ENCODE data around the gene BTBD2. TPM values are rescaled to one million over a fixed set of nuclear protein-coding genes. Genes with fewer than 3 reads are reported as not detected.

The BTBD2 gene
- total and polyA plus RNA-seq, 7 donors = 31.9 to 82.8 (median 46.2) TPM

DNA sequence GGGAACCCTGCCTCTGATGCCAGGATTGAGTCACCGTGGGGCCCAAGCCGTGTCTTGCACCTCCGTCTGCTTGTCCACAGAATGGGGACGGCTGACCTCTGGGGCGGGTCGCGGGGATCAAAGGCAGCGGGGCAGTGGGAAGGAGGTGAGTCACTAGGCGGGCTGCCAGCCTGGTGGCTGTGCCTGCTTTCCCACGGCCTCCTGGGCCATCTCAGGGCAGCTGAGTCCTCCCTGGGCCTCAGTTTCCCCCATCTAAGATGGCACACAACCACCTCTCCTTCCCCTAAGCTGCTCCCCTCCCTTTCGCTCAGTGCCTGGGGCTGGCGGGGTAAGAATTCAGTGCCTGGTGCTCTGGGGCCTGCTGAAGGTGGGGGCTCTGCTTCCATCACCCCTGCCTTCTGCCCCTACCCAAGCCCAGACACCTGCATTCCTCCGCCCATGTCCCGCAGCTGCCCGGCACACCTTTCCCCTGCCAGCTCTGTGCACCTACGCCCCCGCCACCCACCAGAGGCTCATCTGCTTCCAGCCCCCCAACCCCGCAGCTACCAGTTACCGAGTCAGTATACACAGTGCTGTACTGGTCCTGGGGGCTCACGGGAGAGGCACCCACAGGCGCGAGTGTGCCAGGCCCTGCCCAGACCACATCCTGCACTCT is 32.1 kb upstream of the BTBD2 start:
- intact Hi-C loops (cut with DNase I) = no loop called here
- Histone ChIP-seq H3K27ac (peak overlapping the region; percentile 91 to 99 (median 96)), H3K36me3 (peaks cover 20 to 36% (median 26%) of the 10 kb centered on the region in 4 donors), H3K9me3 (no peaks in the 10 kb centered on the region), H3K4me3 (peak overlapping the region in 2 of 4 donors; percentile 85 to 100), H3K27me3 (no peaks in the 10 kb centered on the region), H3K4me1 (peaks cover 0 to 83% (median 82%) of the 10 kb centered on the region in 4 donors)
- TF ChIP-seq EP300 (IDR thresholded peaks at IDR 0.05) = no peak
- TF ChIP-seq POLR2AphosphoS5 (IDR thresholded peaks at IDR 0.05) = peak in 3 of 4 donors; percentile 31 to 44 (median 43)
- peak; percentile 86 for DNase-seq
- 43 to 70% methylated on average over 22 of the region's 22 CpGs for WGBS, 2 donors

DNA sequence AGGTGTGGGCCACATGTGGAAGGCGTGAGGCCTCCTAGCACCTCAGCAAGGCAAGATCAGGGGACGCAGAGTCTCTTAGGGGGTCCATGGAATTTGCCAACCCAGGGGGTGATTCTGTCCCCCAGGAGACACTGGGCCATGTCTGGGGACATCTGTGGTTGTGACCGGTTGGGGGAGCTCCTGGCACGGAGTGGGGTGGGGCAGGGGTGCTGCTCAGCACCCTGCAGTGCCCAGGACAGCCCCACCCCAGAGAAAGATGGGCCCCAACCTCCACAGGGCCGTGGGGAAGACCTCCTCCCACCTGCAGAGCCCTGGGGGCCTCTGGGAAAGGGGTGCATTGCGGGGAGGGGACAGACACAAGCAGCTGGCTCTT is 31.5 kb upstream of the BTBD2 start:
- H3K4me3 ChIP-seq = no peak overlapping the region
- no peaks in the 10 kb centered on the region for H3K27me3 ChIP-seq
- intact Hi-C loops (cut with DNase I) = no loop called here
- no peak for DNase-seq
- peak overlapping the region; percentile 91 to 99 (median 96) for H3K27ac ChIP-seq
- 53 to 77% methylated on average over 6 of the region's 6 CpGs for WGBS, 2 donors
- no peaks in the 10 kb centered on the region for H3K9me3 ChIP-seq
- peaks cover 0 to 83% (median 81%) of the 10 kb centered on the region in 4 donors for H3K4me1 ChIP-seq
- TF ChIP-seq POLR2A (IDR thresholded peaks at IDR 0.05) = no peak
- TF ChIP-seq, protein P1, sequence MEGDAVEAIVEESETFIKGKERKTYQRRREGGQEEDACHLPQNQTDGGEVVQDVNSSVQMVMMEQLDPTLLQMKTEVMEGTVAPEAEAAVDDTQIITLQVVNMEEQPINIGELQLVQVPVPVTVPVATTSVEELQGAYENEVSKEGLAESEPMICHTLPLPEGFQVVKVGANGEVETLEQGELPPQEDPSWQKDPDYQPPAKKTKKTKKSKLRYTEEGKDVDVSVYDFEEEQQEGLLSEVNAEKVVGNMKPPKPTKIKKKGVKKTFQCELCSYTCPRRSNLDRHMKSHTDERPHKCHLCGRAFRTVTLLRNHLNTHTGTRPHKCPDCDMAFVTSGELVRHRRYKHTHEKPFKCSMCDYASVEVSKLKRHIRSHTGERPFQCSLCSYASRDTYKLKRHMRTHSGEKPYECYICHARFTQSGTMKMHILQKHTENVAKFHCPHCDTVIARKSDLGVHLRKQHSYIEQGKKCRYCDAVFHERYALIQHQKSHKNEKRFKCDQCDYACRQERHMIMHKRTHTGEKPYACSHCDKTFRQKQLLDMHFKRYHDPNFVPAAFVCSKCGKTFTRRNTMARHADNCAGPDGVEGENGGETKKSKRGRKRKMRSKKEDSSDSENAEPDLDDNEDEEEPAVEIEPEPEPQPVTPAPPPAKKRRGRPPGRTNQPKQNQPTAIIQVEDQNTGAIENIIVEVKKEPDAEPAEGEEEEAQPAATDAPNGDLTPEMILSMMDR (IDR thresholded peaks at IDR 0.05) = no peak
- no peak for TF ChIP-seq POLR2AphosphoS5 (IDR thresholded peaks at IDR 0.05)
- TF ChIP-seq EP300 (IDR thresholded peaks at IDR 0.05) = no peak
- peaks cover 20 to 36% (median 26%) of the 10 kb centered on the region in 4 donors for H3K36me3 ChIP-seq

DNA sequence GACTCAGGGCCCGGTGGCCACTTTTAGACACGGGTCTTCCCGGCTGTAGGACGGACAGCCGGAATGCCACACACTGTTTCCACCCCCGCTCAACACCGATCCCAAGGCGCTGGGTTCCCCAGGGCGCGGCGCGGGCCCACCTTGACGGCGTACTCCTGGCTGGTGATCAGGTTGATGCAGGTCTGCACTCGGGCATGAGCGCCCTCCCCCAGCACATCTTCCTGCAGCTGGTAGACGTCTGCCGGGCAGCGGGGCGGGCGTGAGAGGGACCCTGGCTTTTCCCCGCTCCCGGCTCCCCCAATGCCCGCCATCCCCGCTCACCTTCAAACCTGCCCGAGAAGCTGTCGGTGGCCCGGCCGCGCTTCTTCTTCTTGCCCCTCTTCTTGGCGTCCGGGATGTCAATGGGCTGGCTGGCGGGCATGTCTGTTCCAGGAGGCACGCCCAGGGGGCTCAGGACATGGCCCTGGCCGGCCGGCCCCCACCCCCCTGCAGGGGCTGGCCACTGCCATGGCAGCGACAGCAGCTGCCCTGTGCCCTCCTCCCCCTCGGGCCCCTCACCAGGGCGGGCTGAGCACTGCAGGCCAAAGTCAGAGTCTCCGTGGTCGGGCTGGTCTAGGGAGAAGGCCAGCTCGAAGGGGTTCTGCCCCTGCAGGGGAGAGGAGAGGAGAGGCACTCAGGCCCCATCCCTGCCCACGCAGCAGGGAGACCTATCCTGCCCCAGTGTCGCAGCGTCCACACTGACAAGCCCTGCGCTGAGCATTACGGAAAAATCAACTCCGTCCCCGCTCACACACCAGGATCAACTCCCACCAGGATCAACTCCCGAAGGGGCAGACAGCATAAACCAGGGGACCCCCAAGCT is 30.8 kb upstream of the BTBD2 start:
- Histone ChIP-seq H3K27me3 (no peaks in the 10 kb centered on the region), H3K27ac (peak overlapping the region; percentile 91 to 99 (median 96)), H3K4me1 (peaks cover 2 to 81% (median 79%) of the 10 kb centered on the region in 4 donors), H3K4me3 (no peak overlapping the region), H3K36me3 (peaks cover 25 to 40% (median 32%) of the 10 kb centered on the region in 4 donors), H3K9me3 (no peaks in the 10 kb centered on the region)
- WGBS, 2 donors = 90 to 94% methylated on average over 50 of the region's 50 CpGs
- intact Hi-C loops (cut with DNase I) = no loop called here
- TF ChIP-seq POLR2A (IDR thresholded peaks at IDR 0.05) = no peak
- TF ChIP-seq, protein P1 (IDR thresholded peaks at IDR 0.05) = no peak
- TF ChIP-seq EP300 (IDR thresholded peaks at IDR 0.05) = no peak
- peak in 1 of 4 donors; percentile 1 for TF ChIP-seq POLR2AphosphoS5 (IDR thresholded peaks at IDR 0.05)
- DNase-seq = peak; percentile 69

DNA sequence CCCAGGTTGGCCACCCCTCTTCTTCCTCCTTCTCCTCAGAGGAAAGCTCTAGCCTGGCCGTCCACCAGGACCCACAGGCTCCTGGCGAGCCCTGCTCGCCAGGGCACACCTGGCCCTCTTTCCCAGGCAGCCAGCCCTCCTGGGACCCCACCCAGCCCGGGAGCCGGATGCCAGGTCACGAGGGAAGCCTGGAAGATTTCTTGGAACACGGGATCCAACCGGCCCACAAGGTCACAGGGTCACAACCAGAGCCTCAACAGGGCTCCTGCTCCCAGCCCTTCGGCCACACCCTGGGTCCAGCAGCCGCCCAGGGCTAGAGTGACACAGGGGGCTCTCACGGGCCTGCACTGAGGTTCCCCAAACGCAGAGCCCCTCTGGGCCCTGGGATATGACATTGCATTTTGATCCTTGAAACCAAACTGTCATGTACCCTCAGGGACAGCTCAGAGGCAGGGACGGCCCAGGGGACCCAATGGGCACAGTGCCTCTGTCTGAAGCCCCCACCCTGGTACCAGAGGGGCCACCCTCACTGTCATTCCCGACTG is 30.1 kb upstream of the BTBD2 start:
- Histone ChIP-seq H3K4me3 (no peak overlapping the region), H3K27ac (peak overlapping the region; percentile 91 to 99 (median 96)), H3K27me3 (no peaks in the 10 kb centered on the region), H3K9me3 (no peaks in the 10 kb centered on the region), H3K4me1 (peaks cover 2 to 88% (median 86%) of the 10 kb centered on the region in 4 donors), H3K36me3 (peaks cover 32 to 47% (median 38%) of the 10 kb centered on the region in 4 donors)
- TF ChIP-seq POLR2AphosphoS5 (IDR thresholded peaks at IDR 0.05) (peak in 2 of 4 donors; percentile 7 to 12), EP300 (IDR thresholded peaks at IDR 0.05) (no peak), POLR2A (IDR thresholded peaks at IDR 0.05) (no peak)
- intact Hi-C loops (cut with DNase I) = no loop called here
- peak; percentile 66 for DNase-seq
- 57 to 76% methylated on average over 14 of the region's 14 CpGs for WGBS, 2 donors

DNA sequence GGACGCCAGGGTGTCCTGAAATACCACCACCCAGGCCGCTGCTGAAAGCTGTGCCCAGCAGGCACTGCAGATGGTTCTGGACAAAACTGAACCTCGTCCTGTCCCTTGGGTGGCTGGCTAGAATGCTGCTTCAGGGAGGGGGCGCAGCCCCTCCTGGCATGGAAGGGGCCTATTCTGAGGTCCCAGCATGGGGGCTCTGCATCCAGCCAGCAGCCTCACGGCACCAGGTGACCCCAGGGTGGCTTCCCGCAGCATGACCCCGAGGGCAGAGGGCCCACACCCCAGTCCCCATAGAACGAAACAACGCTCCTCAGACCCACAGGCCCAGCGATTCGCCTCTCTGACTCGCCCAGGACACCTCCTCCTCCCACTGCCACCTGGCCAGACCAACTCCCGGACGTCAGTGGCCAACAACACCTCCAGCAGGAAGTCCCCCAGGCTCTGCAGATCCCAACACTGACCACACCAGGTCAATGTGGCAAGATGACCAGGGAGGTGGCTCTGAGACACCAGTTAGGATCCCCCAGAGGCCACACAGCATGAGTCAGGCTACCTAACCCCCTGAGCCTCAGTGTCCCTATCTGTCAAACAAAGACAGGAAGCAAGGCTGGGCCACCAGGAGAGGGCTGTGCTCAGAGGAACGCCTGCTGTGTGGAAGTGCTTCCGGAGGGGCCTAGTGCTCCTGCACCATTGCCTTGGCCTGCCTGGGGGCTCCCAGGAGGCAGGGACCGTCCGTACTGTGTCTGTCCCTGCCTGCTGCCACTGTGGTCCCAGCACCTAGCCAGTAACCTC is 29.4 kb upstream of the BTBD2 start:
- H3K27me3 ChIP-seq = no peaks in the 10 kb centered on the region
- intact Hi-C loops (cut with DNase I) = no loop called here
- H3K4me3 ChIP-seq = no peak overlapping the region
- no peak for DNase-seq
- H3K4me1 ChIP-seq = peaks cover 2 to 94% (median 92%) of the 10 kb centered on the region in 4 donors
- no peaks in the 10 kb centered on the region for H3K9me3 ChIP-seq
- H3K36me3 ChIP-seq = peaks cover 39 to 54% (median 45%) of the 10 kb centered on the region in 4 donors
- 88 to 90% methylated on average over 18 of the region's 18 CpGs for WGBS, 2 donors
- peak overlapping the region; percentile 91 to 99 (median 96) for H3K27ac ChIP-seq
- TF ChIP-seq, protein P1 (IDR thresholded peaks at IDR 0.05) = no peak
- no peak for TF ChIP-seq POLR2A (IDR thresholded peaks at IDR 0.05)
- TF ChIP-seq POLR2AphosphoS5 (IDR thresholded peaks at IDR 0.05) = peak in 1 of 4 donors; percentile 18

Data from sigmoid colon (tissue), 7 donors.